Activated CD8-positive, alpha-beta memory T cell treated with anti-CD3 and anti-CD28 coated beads, Interleukin-2, amount 10 ng/mL, durations not matched to agents 7 days and 5 days (primary cell): ENCODE results near the gene PGAP2. TPM values are rescaled to one million over a fixed set of nuclear protein-coding genes. Genes with fewer than 3 reads are reported as not detected.
"Not testable (repeated sequence)": the region's sequence is repeated elsewhere in the genome, so short reads cannot be mapped to it uniquely, and the experiment has no call there.

Experiments used
- ATAC-seq: fragments of 150-1000 bp; cut with Tn5 transposase; one replicate; pipeline ENCODE4 v1.10.0; 2021; ENCODE audit warnings: moderate library complexity
- CTCF ChIA-PET: fragments of 350-600 bp; sonication (Branson Sonifier 250); formaldehyde crosslinking; loops from one replicate; lab custom pipeline; 2021; ENCODE audit warnings: antibody characterized with exemption; lab: Charles Lee
- DNase-seq: peaks from one replicate; pipeline ENCODE4 v3.0.0-alpha.2; 2020
- H3K27ac Mint-ChIP-seq: one replicate; pipeline ENCODE4 v1.8.0; 2021; ENCODE audit warnings: mild to moderate bottlenecking, mixed read lengths
- H3K27me3 Mint-ChIP-seq: one replicate; pipeline ENCODE4 v1.8.0; 2021; ENCODE audit warnings: mixed read lengths
- H3K36me3 Mint-ChIP-seq: one replicate; pipeline ENCODE4 v1.8.0; 2021; ENCODE audit warnings: mild to moderate bottlenecking, mixed read lengths
- H3K4me1 Mint-ChIP-seq: one replicate; pipeline ENCODE4 v1.8.0; 2021; ENCODE audit warnings: mixed read lengths
- H3K4me3 Mint-ChIP-seq: one replicate; pipeline ENCODE4 v1.8.0; 2021; ENCODE audit warnings: mild to moderate bottlenecking, moderate library complexity, mixed read lengths
- H3K9me3 Mint-ChIP-seq: one replicate; pipeline ENCODE4 v1.8.0; 2022; ENCODE audit warnings: low read depth, mixed read lengths
- total RNA-seq, 2 experiments: library from RNA; stranded (reverse); gene quantifications; one replicate each; pipeline ENCODE4 v1.2.3, GENCODE V29; 2021

Gene PGAP2
- total RNA-seq, 2 experiments from 2014 or later, result 22.7 to 23.5 TPM

DNA sequence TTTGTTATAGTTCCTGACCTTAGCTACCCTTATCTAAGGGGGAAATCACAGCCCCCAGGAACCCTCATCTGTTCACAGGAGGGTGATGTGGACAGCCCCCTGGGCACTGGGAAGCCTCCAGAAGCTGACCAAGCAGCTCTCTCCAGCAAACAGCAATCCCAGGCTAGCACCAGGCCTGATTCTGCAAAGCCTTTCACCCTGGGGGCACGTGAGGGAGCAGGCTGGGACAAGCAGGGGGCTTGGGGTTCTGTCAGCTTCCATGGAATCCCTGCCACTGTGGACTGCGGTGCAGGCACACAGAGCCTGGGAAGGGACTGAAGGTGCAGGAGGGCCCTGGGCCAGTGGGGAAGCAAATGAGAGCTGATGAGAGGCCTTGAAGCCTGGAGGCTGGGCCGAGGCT, 2.1 kb downstream of the PGAP2 start:
- DNase-seq (no peak), ATAC-seq (no peak)
- H3K4me1 Mint-ChIP-seq, result peaks cover 10% of the 10 kb centered on the region
- no peak overlapping the region for H3K4me3 Mint-ChIP-seq
- H3K36me3 Mint-ChIP-seq, result no peaks in the 10 kb centered on the region
- no peak overlapping the region for H3K27ac Mint-ChIP-seq
- no peaks in the 10 kb centered on the region for H3K9me3 Mint-ChIP-seq
- no peaks in the 10 kb centered on the region for H3K27me3 Mint-ChIP-seq
- CTCF ChIA-PET, result interaction anchor here (0.6 to 5.7 kb wide), 8 partner anchors 8 to 262 kb away, joined by 3 to 66 read pairs (median 4); partner anchors contain the start of gene RHOG

DNA sequence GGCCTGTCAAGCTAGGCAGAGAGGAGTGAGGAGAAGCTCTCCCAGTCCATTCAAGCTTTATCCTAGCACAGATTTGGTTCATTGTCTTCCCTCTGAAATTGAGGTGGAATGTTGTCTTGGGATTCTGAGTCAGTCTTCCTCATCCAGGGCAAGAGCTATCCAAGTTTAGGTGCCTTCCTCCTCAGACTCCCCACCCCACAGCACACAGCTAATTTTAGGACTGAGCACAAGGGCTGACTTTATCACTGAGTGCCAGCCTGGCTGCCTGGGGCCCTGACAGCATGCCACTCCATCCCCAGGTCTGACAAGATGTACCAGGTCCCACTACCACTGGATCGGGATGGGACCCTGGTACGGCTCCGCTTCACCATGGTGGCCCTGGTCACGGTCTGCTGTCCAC, 2.6 kb downstream of the PGAP2 start:
- DNase-seq, result no peak
- Mint-ChIP-seq H3K27ac (no peak overlapping the region), H3K36me3 (no peaks in the 10 kb centered on the region), H3K4me1 (peaks cover 10% of the 10 kb centered on the region), H3K4me3 (no peak overlapping the region), H3K9me3 (no peaks in the 10 kb centered on the region), H3K27me3 (no peaks in the 10 kb centered on the region)
- no peak for ATAC-seq
- CTCF ChIA-PET, result interaction anchor here (0.6 to 5.7 kb wide), 6 partner anchors 9 to 262 kb away, joined by 3 to 66 read pairs (median 4); no protein-coding TSS in a partner anchor

GRCh38 chr11:3814832-3815231, 6.5 kb downstream of the PGAP2 start:
- H3K36me3 Mint-ChIP-seq, H3K27me3 Mint-ChIP-seq, H3K4me3 Mint-ChIP-seq, H3K9me3 Mint-ChIP-seq, H3K27ac Mint-ChIP-seq, ATAC-seq, H3K4me1 Mint-ChIP-seq, DNase-seq: not testable (repeated sequence)
- CTCF ChIA-PET, result interaction anchor here (1.1 to 1.6 kb wide), 3 partner anchors 10 to 34 kb away, joined by 4 to 5 read pairs (median 4); no protein-coding TSS in a partner anchor

DNA sequence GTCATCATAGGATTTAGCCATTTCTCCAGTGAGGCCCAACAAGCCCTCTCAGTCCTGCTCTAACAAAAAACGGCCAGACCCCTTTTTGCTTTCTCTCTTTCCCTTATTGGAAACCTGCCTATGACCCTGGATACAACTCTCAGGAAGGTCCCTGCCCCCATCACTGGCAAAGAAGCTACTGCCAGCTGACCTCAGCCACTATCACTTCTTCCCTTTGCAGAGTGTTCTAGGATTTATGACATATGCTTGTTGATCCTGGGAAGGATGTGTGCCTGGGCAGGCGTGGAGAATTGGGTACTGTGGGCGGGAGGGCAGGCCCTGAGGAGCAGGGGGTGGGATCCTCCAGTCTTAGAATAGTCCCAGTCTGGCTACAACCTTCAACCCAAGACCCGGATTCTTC, 7.5 kb downstream of the PGAP2 start:
- no peak for ATAC-seq
- no peak overlapping the region for H3K27ac Mint-ChIP-seq
- no peaks in the 10 kb centered on the region for H3K27me3 Mint-ChIP-seq
- CTCF ChIA-PET, result interaction anchor here (1.0 to 1.5 kb wide), 2 partner anchors 25 to 257 kb away, joined by 3 to 5 read pairs; partner anchors contain the start of gene RHOG
- no peaks in the 10 kb centered on the region for H3K4me1 Mint-ChIP-seq
- DNase-seq, result no peak
- peaks cover 2% of the 10 kb centered on the region for H3K36me3 Mint-ChIP-seq
- no peaks in the 10 kb centered on the region for H3K9me3 Mint-ChIP-seq
- H3K4me3 Mint-ChIP-seq, result no peak overlapping the region

- Mint-ChIP-seq H3K9me3 (no peaks in the 10 kb centered on the region), H3K27me3 (no peaks in the 10 kb centered on the region), H3K27ac (no peak overlapping the region), H3K4me1 (no peaks in the 10 kb centered on the region), H3K36me3 (peaks cover 2% of the 10 kb centered on the region), H3K4me3 (no peak overlapping the region)
- DNase-seq (no peak), ATAC-seq (no peak)
- CTCF ChIA-PET, result interaction anchor here (1.0 to 1.5 kb wide), 2 partner anchors 24 to 256 kb away, joined by 3 to 5 read pairs; partner anchors contain the start of gene RHOG
Observed at GRCh38 chr11:3816673-3817072, 8.3 kb downstream of the PGAP2 start.

GRCh38 chr11:3817181-3817800, 8.9 kb downstream of the PGAP2 start:
- Mint-ChIP-seq H3K4me3 (no peak overlapping the region), H3K27me3 (no peaks in the 10 kb centered on the region), H3K36me3 (peaks cover 2% of the 10 kb centered on the region), H3K4me1 (no peaks in the 10 kb centered on the region), H3K9me3 (no peaks in the 10 kb centered on the region), H3K27ac (no peak overlapping the region)
- DNase-seq (no peak), ATAC-seq (no peak)
- CTCF ChIA-PET, result interaction anchor here (1.5 kb wide), 1 partner anchor 255 kb away, joined by 5 read pairs; no protein-coding TSS in a partner anchor

GRCh38 chr11:3820971-3821370, 12.6 kb downstream of the PGAP2 start:
- Mint-ChIP-seq H3K9me3 (no peaks in the 10 kb centered on the region), H3K27me3 (no peaks in the 10 kb centered on the region), H3K36me3 (peaks cover 4% of the 10 kb centered on the region), H3K4me1 (peaks cover 17% of the 10 kb centered on the region), H3K4me3 (no peak overlapping the region), H3K27ac (no peak overlapping the region)
- ATAC-seq (no peak), DNase-seq (no peak)
- CTCF ChIA-PET, result interaction anchor here (2.2 to 3.1 kb wide), 3 partner anchors 12 to 251 kb away, joined by 7 to 28 read pairs (median 11); partner anchors contain the start of genes PGAP2 and RHOG

DNA sequence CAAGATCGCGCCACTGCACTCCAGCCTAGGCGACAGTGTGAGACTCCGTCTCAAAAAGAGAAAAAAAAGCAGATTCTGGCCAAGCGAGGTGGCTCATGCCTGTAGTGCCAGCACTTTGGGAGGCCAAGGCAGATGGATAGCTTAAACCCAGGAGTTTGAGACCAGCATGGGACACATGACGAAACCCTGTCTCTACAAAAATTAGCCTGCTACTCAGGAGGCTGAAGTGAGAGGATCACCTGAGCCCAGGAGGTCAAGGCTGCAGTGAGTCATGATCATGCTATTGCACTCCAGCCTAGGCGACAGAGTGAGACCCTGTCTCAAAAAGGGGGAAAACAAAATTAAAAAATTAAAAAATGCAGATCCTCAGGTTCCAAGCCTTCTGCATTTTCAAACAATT, 14.0 kb downstream of the PGAP2 start:
- DNase-seq, result no peak
- CTCF ChIA-PET, result interaction anchor here (0.7 to 1.5 kb wide), 4 partner anchors 10 to 571 kb away, joined by 3 to 5 read pairs (median 3); partner anchors contain the start of gene TRIM21
- peaks cover 20% of the 10 kb centered on the region for H3K4me1 Mint-ChIP-seq
- no peaks in the 10 kb centered on the region for H3K27me3 Mint-ChIP-seq
- H3K36me3 Mint-ChIP-seq, result peaks cover 9% of the 10 kb centered on the region
- no peak for ATAC-seq
- H3K27ac Mint-ChIP-seq, result no peak overlapping the region
- H3K4me3 Mint-ChIP-seq, result no peak overlapping the region
- no peaks in the 10 kb centered on the region for H3K9me3 Mint-ChIP-seq

- ATAC-seq, result no peak
- peaks cover 20% of the 10 kb centered on the region for H3K4me1 Mint-ChIP-seq
- H3K27ac Mint-ChIP-seq, result no peak overlapping the region
- no peaks in the 10 kb centered on the region for H3K9me3 Mint-ChIP-seq
- CTCF ChIA-PET, result interaction anchor here (0.7 to 1.5 kb wide), 8 partner anchors 10 to 275 kb away, joined by 3 to 6 read pairs (median 3); partner anchors contain the start of gene PGAP2
- no peaks in the 10 kb centered on the region for H3K27me3 Mint-ChIP-seq
- DNase-seq, result no peak
- no peak overlapping the region for H3K4me3 Mint-ChIP-seq
- peaks cover 16% of the 10 kb centered on the region for H3K36me3 Mint-ChIP-seq
Observed at GRCh38 chr11:3823303-3823702, 14.9 kb downstream of the PGAP2 start.

GRCh38 chr11:3823762-3824506, 15.6 kb downstream of the PGAP2 start:
- H3K9me3 Mint-ChIP-seq, result no peaks in the 10 kb centered on the region
- ATAC-seq, result no peak
- no peak for DNase-seq
- CTCF ChIA-PET, result interaction anchor here (0.7 to 2.3 kb wide), 12 partner anchors 10 to 274 kb away, joined by 3 to 26 read pairs (median 4); partner anchors contain the start of genes PGAP2 and RHOG
- H3K36me3 Mint-ChIP-seq, result peaks cover 17% of the 10 kb centered on the region
- H3K27ac Mint-ChIP-seq, result no peak overlapping the region
- peaks cover 20% of the 10 kb centered on the region for H3K4me1 Mint-ChIP-seq
- no peak overlapping the region for H3K4me3 Mint-ChIP-seq
- H3K27me3 Mint-ChIP-seq, result no peaks in the 10 kb centered on the region

GRCh38 chr11:3824714-3825472, 16.5 kb downstream of the PGAP2 start:
- H3K9me3 Mint-ChIP-seq, result no peaks in the 10 kb centered on the region
- peak overlapping the region; percentile 3 for H3K27ac Mint-ChIP-seq
- no peaks in the 10 kb centered on the region for H3K27me3 Mint-ChIP-seq
- DNase-seq, result peak; percentile 90
- no peak overlapping the region for H3K4me3 Mint-ChIP-seq
- CTCF ChIA-PET, result interaction anchor here (0.6 to 2.3 kb wide), 13 partner anchors 9 to 248 kb away, joined by 3 to 26 read pairs (median 5); partner anchors contain the start of genes RHOG and STIM1
- peaks cover 20% of the 10 kb centered on the region for H3K4me1 Mint-ChIP-seq
- peaks cover 19% of the 10 kb centered on the region for H3K36me3 Mint-ChIP-seq
- peak; percentile 94 for ATAC-seq

DNA sequence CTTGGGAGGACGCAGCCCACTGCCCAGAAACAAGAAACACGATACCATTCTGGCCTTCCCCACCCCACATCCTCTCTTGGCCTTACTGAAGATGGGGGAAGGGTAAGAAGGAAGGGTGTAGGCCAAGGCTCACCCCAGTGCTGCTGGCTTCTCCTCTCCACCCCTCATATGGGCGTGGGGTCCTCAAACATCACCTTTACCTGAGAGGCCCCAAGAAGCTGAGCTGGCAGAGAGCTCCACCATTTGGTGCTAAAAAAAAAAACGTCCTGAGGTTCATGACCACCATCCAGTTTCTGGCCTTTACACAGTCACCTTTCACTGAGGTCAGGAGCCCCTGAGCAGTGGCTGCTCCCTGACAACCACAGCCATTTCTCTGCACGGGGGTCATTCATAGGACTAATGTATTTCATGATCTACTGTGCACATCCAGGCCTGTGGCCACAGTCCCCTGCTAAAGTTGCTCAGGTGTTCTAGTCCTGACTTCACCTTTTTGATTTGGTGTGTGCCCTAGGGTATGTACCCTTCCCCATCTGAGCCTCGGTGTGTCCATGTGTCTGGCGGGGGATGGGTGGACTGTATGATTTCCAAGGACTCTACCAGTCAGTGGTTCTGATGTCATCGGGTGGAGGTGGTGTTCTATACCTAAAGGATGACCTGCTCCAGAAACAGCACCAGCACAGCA, 17.3 kb downstream of the PGAP2 start:
- Mint-ChIP-seq H3K27ac (peak overlapping the region; percentile 12), H3K4me1 (peaks cover 21% of the 10 kb centered on the region), H3K9me3 (no peaks in the 10 kb centered on the region), H3K4me3 (no peak overlapping the region), H3K27me3 (no peaks in the 10 kb centered on the region), H3K36me3 (peaks cover 24% of the 10 kb centered on the region)
- ATAC-seq (peak; percentile 15), DNase-seq (no peak)
- CTCF ChIA-PET, result interaction anchor here (0.6 to 2.3 kb wide), 14 partner anchors 8 to 248 kb away, joined by 3 to 26 read pairs (median 5); partner anchors contain the start of genes RHOG and STIM1
